HG03432 (cell line): Measurements from ENCODE around the gene PLD1.
"Not testable (repeated sequence)": the region's sequence is repeated elsewhere in the genome, so short reads cannot be mapped to it uniquely, and the experiment has no call there.

Experiments used
- ATAC-seq: cut with Tn5 transposase; IDR thresholded peaks from one replicate; pipeline ENCODE4 v1.9.1; 2021; ENCODE audit warnings: mild to moderate bottlenecking, moderate library complexity; ENCODE audit not compliant: unreplicated experiment

PLD1 gene

GRCh38 chr3:171749124-171749523 is 61.2 kb downstream of the PLD1 start:
- no peak for ATAC-seq

- ATAC-seq, result no peak
Measured at GRCh38 chr3:171748064-171748924, 62.0 kb downstream of the PLD1 start.

GRCh38 chr3:171747223-171747920 is 62.9 kb downstream of the PLD1 start:
- no peak for ATAC-seq

- not testable (repeated sequence) for ATAC-seq
Measured at GRCh38 chr3:171746320-171747222, 63.7 kb downstream of the PLD1 start.

GRCh38 chr3:171745577-171746319 is 64.5 kb downstream of the PLD1 start:
- no peak for ATAC-seq

GRCh38 chr3:171744158-171744741 is 66.0 kb downstream of the PLD1 start:
- ATAC-seq, result no peak

- no peak for ATAC-seq
Measured at GRCh38 chr3:171743327-171744157, 66.7 kb downstream of the PLD1 start.

- ATAC-seq, result no peak
Measured at GRCh38 chr3:171741377-171741776, 68.9 kb downstream of the PLD1 start.

- no peak for ATAC-seq
Measured at GRCh38 chr3:171736556-171736955, 73.7 kb downstream of the PLD1 start.

GRCh38 chr3:171733561-171733960 is 76.7 kb downstream of the PLD1 start:
- ATAC-seq, result no peak

GRCh38 chr3:171732756-171733155 is 77.5 kb downstream of the PLD1 start:
- ATAC-seq, result no peak

GRCh38 chr3:171731691-171732090 is 78.6 kb downstream of the PLD1 start:
- no peak for ATAC-seq

GRCh38 chr3:171729452-171730334 is 80.6 kb downstream of the PLD1 start:
- ATAC-seq, result no peak

- no peak for ATAC-seq
Measured at GRCh38 chr3:171727288-171727687, 83.0 kb downstream of the PLD1 start.

- ATAC-seq, result no peak
Measured at GRCh38 chr3:171718493-171719185, 91.6 kb downstream of the PLD1 start.

- no peak for ATAC-seq
Measured at GRCh38 chr3:171715155-171715554, 95.1 kb downstream of the PLD1 start.

GRCh38 chr3:171712171-171712938 is 97.9 kb downstream of the PLD1 start:
- no peak for ATAC-seq
